OCI-LY7 (cell line): ENCODE results near the gene HOXC10.

Source experiments
- EZH2phosphoT487 ChIP-seq: fragments of 200-600 bp; sonication (generic); IDR thresholded peaks from 2 replicates; pipeline ENCODE4 v1.6.1; 2018; ENCODE audit warnings: low read depth, borderline replicate concordance, mild to moderate bottlenecking, mixed run types, antibody characterized with exemption, low read length, moderate library complexity, mixed read lengths
- TF ChIP-seq, protein P1 (sequence below): fragments of 200-600 bp; sonication (generic); conservative IDR thresholded peaks from 2 replicates; pipeline ENCODE4 v1.5.1; 2014; ENCODE audit warnings: mild to moderate bottlenecking, antibody characterized with exemption, low read length, moderate library complexity, mixed read lengths

DNA sequence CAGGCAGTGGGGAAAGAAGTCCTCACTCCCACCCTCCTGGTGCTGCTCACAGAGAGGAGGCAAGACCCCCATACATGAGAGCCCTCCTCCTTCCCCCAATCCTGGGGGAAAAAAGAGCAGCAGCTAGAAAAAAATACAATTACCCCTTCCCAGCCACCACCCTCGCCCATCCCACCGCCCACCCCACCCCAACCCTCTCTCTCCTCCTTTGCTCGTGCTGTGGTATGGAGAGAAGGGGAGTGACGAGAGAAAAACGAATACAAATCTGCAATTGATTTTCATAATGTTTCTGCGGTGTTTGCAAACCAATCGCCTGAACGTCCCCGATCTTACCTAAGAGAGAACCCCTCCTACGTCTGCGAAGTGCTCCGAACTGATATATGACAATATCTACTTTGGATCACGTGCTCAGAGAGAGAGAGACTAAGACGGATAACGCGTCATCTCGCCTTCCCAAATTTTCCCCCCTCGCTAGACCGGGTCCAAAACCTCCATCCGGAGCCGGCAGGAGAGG, 12.2 kb upstream of the HOXC10 start, which contains the start of gene HOXC11:
- TF ChIP-seq, protein P1, sequence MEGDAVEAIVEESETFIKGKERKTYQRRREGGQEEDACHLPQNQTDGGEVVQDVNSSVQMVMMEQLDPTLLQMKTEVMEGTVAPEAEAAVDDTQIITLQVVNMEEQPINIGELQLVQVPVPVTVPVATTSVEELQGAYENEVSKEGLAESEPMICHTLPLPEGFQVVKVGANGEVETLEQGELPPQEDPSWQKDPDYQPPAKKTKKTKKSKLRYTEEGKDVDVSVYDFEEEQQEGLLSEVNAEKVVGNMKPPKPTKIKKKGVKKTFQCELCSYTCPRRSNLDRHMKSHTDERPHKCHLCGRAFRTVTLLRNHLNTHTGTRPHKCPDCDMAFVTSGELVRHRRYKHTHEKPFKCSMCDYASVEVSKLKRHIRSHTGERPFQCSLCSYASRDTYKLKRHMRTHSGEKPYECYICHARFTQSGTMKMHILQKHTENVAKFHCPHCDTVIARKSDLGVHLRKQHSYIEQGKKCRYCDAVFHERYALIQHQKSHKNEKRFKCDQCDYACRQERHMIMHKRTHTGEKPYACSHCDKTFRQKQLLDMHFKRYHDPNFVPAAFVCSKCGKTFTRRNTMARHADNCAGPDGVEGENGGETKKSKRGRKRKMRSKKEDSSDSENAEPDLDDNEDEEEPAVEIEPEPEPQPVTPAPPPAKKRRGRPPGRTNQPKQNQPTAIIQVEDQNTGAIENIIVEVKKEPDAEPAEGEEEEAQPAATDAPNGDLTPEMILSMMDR, result no peak
- no peak for TF ChIP-seq EZH2phosphoT487
